ENCODE data around the gene DLG1. TPM values are rescaled to one million over a fixed set of nuclear protein-coding genes. Genes with fewer than 3 reads are reported as not detected.
"Not testable (repeated sequence)": the region's sequence is repeated elsewhere in the genome, so short reads cannot be mapped to it uniquely, and the experiment has no call there.

DLG1 gene
- total RNA-seq, 1 experiment from 2014 or later = 89.8 TPM

DNA sequence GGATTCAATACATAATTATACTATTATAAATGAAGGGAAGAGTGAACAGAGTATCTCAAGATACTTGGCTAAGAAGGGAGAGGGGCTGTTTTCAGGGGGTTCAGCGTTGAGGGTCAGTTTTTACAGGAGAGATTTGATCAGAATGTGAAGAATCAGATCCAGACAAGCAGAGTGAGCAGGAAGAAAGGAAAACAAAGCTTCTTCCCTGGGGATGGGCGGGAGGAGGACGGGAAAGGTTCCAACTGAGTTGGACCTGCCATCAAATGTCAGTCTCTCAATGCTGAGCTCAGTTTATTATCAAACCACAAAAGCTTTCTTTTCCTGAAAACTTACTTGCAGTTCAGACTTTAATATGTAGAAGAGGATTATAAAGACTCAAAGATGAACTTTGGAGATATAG lies 262.8 kb downstream of the DLG1 start:
- ChIA-PET RAD21 (ENCODE audit: low non-redundant PET in 1 of 2, low total read pairs in 2 of 2, uncharacterized antibody in 2 of 2, unreplicated experiment in 2 of 2) (no interaction called here), POLR2A (no interaction called here), CTCF (no interaction called here)
- no peak overlapping the region for H3K9ac ChIP-seq (ENCODE audit: low read length)
- no peak overlapping the region for H3K27ac ChIP-seq (ENCODE audit: low read depth, low read length)
- BruUV-seq (replicated peaks) = TSS peak; percentile 6
- intact Hi-C loops (cut with micrococcal nuclease) = no loop called here
- no peaks in the 10 kb centered on the region for H3K9me3 ChIP-seq (ENCODE audit: control insufficient read depth in 1 of 2, insufficient read depth in 1 of 2, low read depth in 1 of 2, low read length in 2 of 2)
- H3K4me1 ChIP-seq (ENCODE audit: control insufficient read depth in 1 of 2, insufficient read depth in 2 of 2, low read length in 2 of 2) = peaks cover 17 to 18% of the 10 kb centered on the region in 2 experiments
- H3K9me2 ChIP-seq (ENCODE audit: insufficient read depth) = no peaks in the 10 kb centered on the region
- H3K27me3 ChIP-seq (ENCODE audit: insufficient read depth, low read length) = no peaks in the 10 kb centered on the region
- no peaks in the 10 kb centered on the region for H3K79me2 ChIP-seq (ENCODE audit: insufficient read depth, low read length)
- TF ChIP-seq CEBPB (IDR thresholded peaks at IDR 0.05; ENCODE audit: low read depth) = no peak
- TF ChIP-seq ELF1 (IDR thresholded peaks at IDR 0.05; ENCODE audit: borderline replicate concordance, low read depth) = no peak
- TF ChIP-seq EZH2phosphoT487 (IDR thresholded peaks at IDR 0.05; ENCODE audit: borderline replicate concordance) = no peak
- TF ChIP-seq SP1 (IDR thresholded peaks at IDR 0.05; ENCODE audit: low read depth) = no peak
- TF ChIP-seq ZNF274 (IDR thresholded peaks at IDR 0.05; ENCODE audit: low read depth, low read length) = no peak
- TF ChIP-seq SRF (IDR thresholded peaks at IDR 0.05; ENCODE audit: low read depth) = no peak
- TF ChIP-seq REST (IDR thresholded peaks at IDR 0.05; ENCODE audit: low read depth) = no peak
- no peak for TF ChIP-seq EZH2 (IDR thresholded peaks at IDR 0.05)
- ATAC-seq (no peak), DNase-seq (ENCODE audit: low read depth, low spot score) (no peak)
- no peaks in the 10 kb centered on the region for H3K36me3 ChIP-seq (ENCODE audit: control insufficient read depth in 1 of 2, insufficient read depth in 2 of 2, low read length in 2 of 2)
- no peak overlapping the region for H2AFZ ChIP-seq (ENCODE audit: low read depth, low read length, poor library complexity, severe bottlenecking)
- no peak overlapping the region for H3K4me2 ChIP-seq (ENCODE audit: low read length)
- H3K4me3 ChIP-seq (replicated peaks in 1 of 2; ENCODE audit: low read depth in 1 of 2, low read length in 2 of 2) = no peak overlapping the region
- no peaks in the 10 kb centered on the region for H4K20me1 ChIP-seq (ENCODE audit: insufficient read depth)

DNA sequence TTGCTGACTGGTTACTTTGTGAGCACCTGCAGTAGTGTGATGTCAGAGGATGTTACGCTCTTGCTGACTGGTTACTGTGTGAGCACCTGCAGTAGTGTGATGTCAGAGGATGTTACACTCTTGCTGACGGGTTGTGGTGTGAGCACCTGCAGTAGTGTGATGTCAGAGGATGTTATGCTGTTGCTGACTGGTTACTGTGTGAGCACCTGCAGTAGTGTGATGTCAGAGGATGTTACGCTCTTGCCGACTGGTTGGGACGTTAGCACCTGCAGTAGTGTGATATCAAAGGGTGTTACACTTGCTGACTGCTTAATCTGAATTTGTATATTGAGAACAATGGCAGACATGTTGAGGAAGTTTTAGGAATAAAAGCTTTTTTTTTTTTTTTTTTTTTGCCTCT lies 263.6 kb downstream of the DLG1 start:
- H4K20me1 ChIP-seq (ENCODE audit: insufficient read depth); H3K9me2 ChIP-seq (ENCODE audit: insufficient read depth); H3K27me3 ChIP-seq (ENCODE audit: insufficient read depth, low read length); intact Hi-C loops (cut with micrococcal nuclease); H3K79me2 ChIP-seq (ENCODE audit: insufficient read depth, low read length); H3K36me3 ChIP-seq (ENCODE audit: control insufficient read depth in 1 of 2, insufficient read depth in 2 of 2, low read length in 2 of 2); BruUV-seq (replicated peaks); RAD21 ChIA-PET (ENCODE audit: low non-redundant PET in 1 of 2, low total read pairs in 2 of 2, uncharacterized antibody in 2 of 2, unreplicated experiment in 2 of 2); H3K9me3 ChIP-seq (ENCODE audit: control insufficient read depth in 1 of 2, insufficient read depth in 1 of 2, low read depth in 1 of 2, low read length in 2 of 2); H3K4me2 ChIP-seq (ENCODE audit: low read length); H3K27ac ChIP-seq (ENCODE audit: low read depth, low read length); H3K4me3 ChIP-seq (replicated peaks in 1 of 2; ENCODE audit: low read depth in 1 of 2, low read length in 2 of 2); ATAC-seq; DNase-seq (ENCODE audit: low read depth, low spot score); CTCF ChIA-PET; H2AFZ ChIP-seq (ENCODE audit: low read depth, low read length, poor library complexity, severe bottlenecking); POLR2A ChIA-PET; H3K9ac ChIP-seq (ENCODE audit: low read length): not testable (repeated sequence)
- peaks cover 20 to 26% of the 10 kb centered on the region in 2 experiments for H3K4me1 ChIP-seq (ENCODE audit: control insufficient read depth in 1 of 2, insufficient read depth in 2 of 2, low read length in 2 of 2)

DNA sequence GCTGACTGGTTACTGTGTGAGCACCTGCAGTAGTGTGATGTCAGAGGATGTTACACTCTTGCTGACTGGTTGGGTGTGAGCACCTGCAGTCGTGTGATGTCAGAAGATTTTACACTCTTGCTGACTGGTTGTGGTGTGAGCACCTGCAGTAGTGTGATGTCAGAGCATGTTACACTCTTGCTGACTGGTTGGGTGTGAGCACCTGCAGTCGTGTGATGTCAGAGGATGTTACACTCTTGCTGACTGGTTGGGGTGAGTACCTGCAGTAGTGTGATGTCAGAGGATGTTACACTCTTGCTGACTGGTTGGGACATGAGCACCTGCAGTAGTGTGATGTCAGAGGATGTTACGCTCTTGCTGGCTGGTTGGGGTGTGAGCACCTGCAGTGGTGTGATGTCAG lies 264.6 kb downstream of the DLG1 start:
- H2AFZ ChIP-seq (ENCODE audit: low read depth, low read length, poor library complexity, severe bottlenecking); POLR2A ChIA-PET; H3K36me3 ChIP-seq (ENCODE audit: control insufficient read depth in 1 of 2, insufficient read depth in 2 of 2, low read length in 2 of 2); intact Hi-C loops (cut with micrococcal nuclease); H3K27me3 ChIP-seq (ENCODE audit: insufficient read depth, low read length); H3K9me3 ChIP-seq (ENCODE audit: control insufficient read depth in 1 of 2, insufficient read depth in 1 of 2, low read depth in 1 of 2, low read length in 2 of 2); ATAC-seq; H3K9ac ChIP-seq (ENCODE audit: low read length); DNase-seq (ENCODE audit: low read depth, low spot score); H3K27ac ChIP-seq (ENCODE audit: low read depth, low read length); H3K79me2 ChIP-seq (ENCODE audit: insufficient read depth, low read length); RAD21 ChIA-PET (ENCODE audit: low non-redundant PET in 1 of 2, low total read pairs in 2 of 2, uncharacterized antibody in 2 of 2, unreplicated experiment in 2 of 2); H3K9me2 ChIP-seq (ENCODE audit: insufficient read depth); BruUV-seq (replicated peaks); CTCF ChIA-PET; H3K4me2 ChIP-seq (ENCODE audit: low read length); H3K4me3 ChIP-seq (replicated peaks in 1 of 2; ENCODE audit: low read depth in 1 of 2, low read length in 2 of 2); H4K20me1 ChIP-seq (ENCODE audit: insufficient read depth): not testable (repeated sequence)
- peaks cover 20 to 27% of the 10 kb centered on the region in 2 experiments for H3K4me1 ChIP-seq (ENCODE audit: control insufficient read depth in 1 of 2, insufficient read depth in 2 of 2, low read length in 2 of 2)

Data from HCT116 (cell line).